GM12892 (cell line): ENCODE measurements around the gene EDN1.

Experiments
- POLR2A ChIP-seq: IDR thresholded peaks from 2 replicates; pipeline ENCODE4 v1.6.1; 2011; ENCODE audit warnings: low read depth, low read length, control low read depth
- POLR2AphosphoS5 ChIP-seq: IDR thresholded peaks from 2 replicates; pipeline ENCODE4 v1.6.1; 2011; ENCODE audit warnings: low read depth, low read length, control low read depth
- TAF1 ChIP-seq: IDR thresholded peaks from 2 replicates; pipeline ENCODE4 v1.6.1; 2011; ENCODE audit warnings: low read depth, mild to moderate bottlenecking, control low read depth, low read length, borderline replicate concordance

- TF ChIP-seq POLR2AphosphoS5 (no peak), POLR2A (no peak), TAF1 (no peak)
These were observed 38.5 kb downstream of the EDN1 start for GRCh38 chr6:12328701-12329100.
